Lower leg skin (tissue), 4 donors: Measurements from ENCODE around the gene LPIN3. TPM values are rescaled to one million over a fixed set of nuclear protein-coding genes. Genes with fewer than 3 reads are reported as not detected.
"Not testable (repeated sequence)": the region's sequence is repeated elsewhere in the genome, so short reads cannot be mapped to it uniquely, and the experiment has no call there.

Experiments used
- DNase-seq, 2 donors: peaks; one replicate each; pipeline ENCODE4 v3.0.0-alpha.2; 2019; ENCODE audit warnings: low spot score in 2 of 2
- H3K4me3 ChIP-seq: fragments of 200-600 bp; sonication (generic); 2 replicates; pipeline ENCODE4 v1.5.1; 2017; ENCODE audit warnings: mild to moderate bottlenecking, low read depth; ENCODE audit not compliant: poor library complexity, severe bottlenecking
- POLR2A ChIP-seq, 2 donors: fragments of 450-650 bp; IDR thresholded peaks; one replicate each; pipeline ENCODE4 v1.6.1; 2016 to 2017; ENCODE audit warnings: antibody characterized with exemption in 2 of 2, mild to moderate bottlenecking in 1 of 2, moderate library complexity in 1 of 2
- WGBS, 2 donors: methylation state at CpG; one replicate each; pipeline ENCODE4 v1.1.5; 2018; 5-methylcytosine and 5-hydroxymethylcytosine counted together
- intact Hi-C: fragments of 100-400 bp; cut with DNase I; formaldehyde crosslinking; loops from one replicate; pipeline ENCODE4 v1.15.0; 2023; ENCODE audit warnings: low total_unique reads
- total RNA-seq, 4 donors: library from RNA; depleted of rRNA; stranded (reverse); fragments of >200 nt; gene quantifications; one replicate each; pipeline ENCODE4 v1.1.0, GENCODE V29; 2016
- TF ChIP-seq, protein P1 (sequence below), 3 donors: fragments of 450-650 bp; IDR thresholded peaks; one replicate each; pipeline ENCODE4 v1.5.1; 2016; ENCODE audit warnings: antibody characterized with exemption in 3 of 3, mild to moderate bottlenecking in 3 of 3, moderate library complexity in 2 of 3

Gene LPIN3
- total RNA-seq, 4 donors from 2014 or later: 53.3 to 135 (median 66.6) TPM

DNA sequence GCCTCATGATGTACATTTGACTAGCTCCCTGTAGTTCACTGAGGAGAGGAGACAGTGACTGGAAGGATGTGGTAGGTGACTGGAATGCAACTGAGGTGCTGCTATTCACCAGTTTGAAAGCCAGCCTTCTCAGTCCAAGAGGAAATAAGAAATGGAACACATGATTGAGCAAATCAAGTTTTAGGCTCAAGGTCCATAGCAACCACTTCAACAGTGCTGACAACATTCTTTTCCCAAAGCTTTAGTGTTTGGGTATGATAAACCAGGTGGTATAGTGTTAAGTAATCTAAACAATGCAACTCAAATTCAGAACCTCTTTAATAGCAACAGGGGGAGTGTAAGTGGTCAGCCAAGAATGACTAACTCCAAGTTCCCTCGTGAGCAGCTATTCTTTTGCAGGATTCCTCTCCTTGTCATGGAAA, 32.3 kb upstream of the LPIN3 start:
- no peak overlapping the region for H3K4me3 ChIP-seq
- WGBS, 2 donors: 29 to 38% methylated on average over 1 of the region's 1 CpG
- TF ChIP-seq POLR2A (IDR thresholded peaks at IDR 0.05): no peak
- TF ChIP-seq, protein P1, sequence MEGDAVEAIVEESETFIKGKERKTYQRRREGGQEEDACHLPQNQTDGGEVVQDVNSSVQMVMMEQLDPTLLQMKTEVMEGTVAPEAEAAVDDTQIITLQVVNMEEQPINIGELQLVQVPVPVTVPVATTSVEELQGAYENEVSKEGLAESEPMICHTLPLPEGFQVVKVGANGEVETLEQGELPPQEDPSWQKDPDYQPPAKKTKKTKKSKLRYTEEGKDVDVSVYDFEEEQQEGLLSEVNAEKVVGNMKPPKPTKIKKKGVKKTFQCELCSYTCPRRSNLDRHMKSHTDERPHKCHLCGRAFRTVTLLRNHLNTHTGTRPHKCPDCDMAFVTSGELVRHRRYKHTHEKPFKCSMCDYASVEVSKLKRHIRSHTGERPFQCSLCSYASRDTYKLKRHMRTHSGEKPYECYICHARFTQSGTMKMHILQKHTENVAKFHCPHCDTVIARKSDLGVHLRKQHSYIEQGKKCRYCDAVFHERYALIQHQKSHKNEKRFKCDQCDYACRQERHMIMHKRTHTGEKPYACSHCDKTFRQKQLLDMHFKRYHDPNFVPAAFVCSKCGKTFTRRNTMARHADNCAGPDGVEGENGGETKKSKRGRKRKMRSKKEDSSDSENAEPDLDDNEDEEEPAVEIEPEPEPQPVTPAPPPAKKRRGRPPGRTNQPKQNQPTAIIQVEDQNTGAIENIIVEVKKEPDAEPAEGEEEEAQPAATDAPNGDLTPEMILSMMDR (IDR thresholded peaks at IDR 0.05): no peak
- intact Hi-C loops: no loop called here
- no peak for DNase-seq

DNA sequence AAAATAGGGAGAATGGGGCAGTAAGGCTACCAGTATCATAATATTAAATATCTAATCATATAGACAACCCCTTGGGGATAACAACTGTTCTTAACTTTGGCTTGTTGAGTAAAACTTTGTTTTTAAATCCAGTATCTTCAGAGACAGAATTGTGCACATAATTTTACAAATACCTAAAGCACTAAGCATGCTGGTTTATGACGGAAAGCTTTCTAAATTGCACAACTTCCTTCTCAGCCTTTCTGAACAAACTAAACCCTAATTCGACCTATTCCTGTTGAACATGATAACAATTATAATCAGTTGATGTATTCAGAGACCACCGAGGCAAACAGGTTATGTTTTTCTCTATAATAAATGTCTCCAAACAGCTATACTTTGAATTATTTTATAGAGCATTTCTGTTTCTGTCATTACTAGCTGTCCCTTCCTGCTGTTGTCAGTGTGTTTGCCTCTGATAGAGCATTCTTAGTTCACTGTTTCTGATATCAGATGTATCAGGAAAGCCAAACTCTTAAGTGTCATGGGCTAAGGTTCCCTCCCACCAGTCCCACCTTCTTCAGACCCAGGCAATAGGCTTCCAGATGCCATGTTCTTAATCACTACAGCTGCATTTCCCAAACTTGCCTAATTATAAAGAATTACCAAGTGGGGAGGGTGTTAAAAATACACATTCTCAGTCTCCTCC, 31.8 kb upstream of the LPIN3 start:
- no peak for DNase-seq
- TF ChIP-seq POLR2A (IDR thresholded peaks at IDR 0.05): no peak
- TF ChIP-seq, protein P1 (IDR thresholded peaks at IDR 0.05): no peak
- intact Hi-C loops: no loop called here
- H3K4me3 ChIP-seq: no peak overlapping the region
- WGBS, 2 donors: 58 to 59% methylated on average over 3 of the region's 3 CpGs

DNA sequence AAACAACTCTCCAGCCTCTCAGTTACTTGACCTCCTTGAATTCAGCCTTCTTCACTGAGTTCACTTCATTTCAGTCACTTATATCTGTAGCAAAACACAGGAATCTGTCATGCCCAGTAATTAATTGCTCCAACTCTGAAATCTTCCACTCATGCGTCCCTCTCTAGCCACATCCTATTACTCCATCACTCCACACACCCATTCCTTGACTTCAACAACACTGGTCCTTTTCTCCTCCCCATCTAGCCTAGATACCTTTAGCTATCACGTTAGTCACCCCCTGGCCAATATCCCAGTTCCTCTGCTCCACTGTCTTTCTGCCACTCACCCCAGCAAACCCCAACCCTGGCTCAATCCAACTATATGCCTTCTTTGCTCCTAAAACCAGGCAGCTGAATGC, 30.8 kb upstream of the LPIN3 start:
- 59 to 60% methylated on average over 2 of the region's 2 CpGs for WGBS, 2 donors
- intact Hi-C loops: no loop called here
- no peak for DNase-seq
- H3K4me3 ChIP-seq: no peak overlapping the region
- TF ChIP-seq, protein P1 (IDR thresholded peaks at IDR 0.05): no peak
- TF ChIP-seq POLR2A (IDR thresholded peaks at IDR 0.05): no peak

DNA sequence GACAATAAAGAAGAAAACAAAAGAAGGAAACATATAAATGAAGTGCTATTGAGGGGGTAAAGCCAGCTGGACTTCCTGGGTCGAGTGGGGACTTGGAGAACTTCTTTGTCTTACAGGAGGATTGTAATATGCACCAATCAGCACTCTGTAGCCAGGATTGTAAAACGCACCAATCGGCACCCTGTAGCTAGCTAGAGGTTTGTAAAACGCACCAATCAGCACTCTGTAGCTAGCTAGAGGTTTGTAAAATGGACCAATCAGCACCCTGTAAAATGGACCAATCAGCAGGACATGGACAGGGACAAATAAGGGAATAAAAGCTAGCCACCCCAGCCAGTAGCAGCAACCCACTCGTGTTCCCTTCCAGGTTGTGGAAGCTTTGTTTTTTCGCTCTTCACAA, 28.6 kb upstream of the LPIN3 start:
- H3K4me3 ChIP-seq, intact Hi-C loops: not testable (repeated sequence)
- DNase-seq: peak in 1 of 2 donors; percentile 17
- WGBS, 2 donors: 88 to 96% methylated on average over 6 of the region's 6 CpGs

DNA sequence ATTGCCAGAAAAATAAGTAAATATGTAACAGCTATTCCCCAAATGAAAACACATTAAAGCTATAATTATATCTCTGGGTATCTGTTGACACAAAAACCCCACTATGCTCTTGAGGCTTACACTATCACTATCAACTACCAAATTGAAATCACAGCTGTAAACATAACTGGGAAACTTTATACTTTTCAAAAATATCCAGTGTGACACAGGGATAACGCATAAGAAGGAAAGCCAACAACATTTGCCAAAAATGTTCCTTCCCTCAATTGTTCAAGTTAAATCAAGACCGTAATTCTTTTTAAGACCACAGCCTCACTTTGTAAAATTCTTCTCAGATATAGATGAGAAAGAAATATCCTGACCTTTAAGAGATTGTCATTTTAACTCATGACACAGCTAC, 26.2 kb upstream of the LPIN3 start:
- intact Hi-C loops: no loop called here
- no peak overlapping the region for H3K4me3 ChIP-seq
- WGBS, 2 donors: 72% methylated on average over 2 of the region's 2 CpGs
- DNase-seq: no peak
- TF ChIP-seq POLR2A (IDR thresholded peaks at IDR 0.05): no peak
- TF ChIP-seq, protein P1 (IDR thresholded peaks at IDR 0.05): no peak

DNA sequence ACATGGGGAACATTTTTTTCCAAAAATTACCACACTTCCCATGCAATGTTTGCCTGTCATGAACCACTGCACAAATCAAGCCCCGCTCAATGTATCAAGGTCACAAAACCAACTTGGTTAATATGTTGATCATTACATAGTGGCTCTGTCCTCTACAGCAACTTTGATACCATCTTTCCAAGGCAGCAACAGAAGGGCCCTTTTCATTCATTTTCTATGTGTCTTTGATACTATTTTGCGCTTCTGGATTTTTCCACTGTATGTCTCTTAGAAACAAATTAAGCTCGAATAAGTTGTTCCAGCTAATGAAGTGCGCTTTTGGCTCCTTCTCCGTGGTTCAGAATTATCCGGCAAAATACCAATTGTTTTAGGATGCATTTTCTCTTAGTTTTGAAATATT, 24.6 kb upstream of the LPIN3 start:
- no peak overlapping the region for H3K4me3 ChIP-seq

More for the DNA sequence above, 24.6 kb upstream of the LPIN3 start:
- DNase-seq: no peak
- intact Hi-C loops: no loop called here
- WGBS, 2 donors: 60 to 67% methylated on average over 6 of the region's 6 CpGs
- TF ChIP-seq POLR2A (IDR thresholded peaks at IDR 0.05): no peak
- TF ChIP-seq, protein P1 (IDR thresholded peaks at IDR 0.05): no peak
